Activated CD8-positive, alpha-beta T cell treated with anti-CD3 and anti-CD28 coated beads for 36 hours (primary cell): ENCODE measurements around the gene ATOH8. TPM values are rescaled to one million over a fixed set of nuclear protein-coding genes. Genes with fewer than 3 reads are reported as not detected.

Experiments used
- ATAC-seq: fragments of 200-7000 bp; cut with Tn5 transposase; one replicate; pipeline ENCODE4 v1.10.0; 2021; ENCODE audit warnings: mild to moderate bottlenecking, moderate library complexity
- CTCF ChIA-PET: fragments of 350-600 bp; sonication (Branson Sonifier 250); formaldehyde crosslinking; loops from one replicate; lab custom pipeline; 2021; ENCODE audit warnings: antibody characterized with exemption; lab: Charles Lee
- POLR2A ChIA-PET: fragments of 350-600 bp; sonication (Branson Sonifier 250); formaldehyde crosslinking; loops from one replicate; lab custom pipeline; 2021; ENCODE audit warnings: antibody characterized with exemption; lab: Charles Lee
- DNase-seq: peaks from one replicate; pipeline ENCODE4 v3.0.0-alpha.2; 2020
- H3K27ac Mint-ChIP-seq: one replicate; pipeline ENCODE4 v1.8.0; 2021; ENCODE audit warnings: mild to moderate bottlenecking, mixed read lengths
- H3K27me3 Mint-ChIP-seq: one replicate; pipeline ENCODE4 v1.8.0; 2021; ENCODE audit warnings: mixed read lengths
- H3K36me3 Mint-ChIP-seq: one replicate; pipeline ENCODE4 v1.8.0; 2021; ENCODE audit warnings: low read depth, mixed read lengths
- H3K4me1 Mint-ChIP-seq: one replicate; pipeline ENCODE4 v1.8.0; 2021; ENCODE audit warnings: low read depth, mixed read lengths
- H3K4me3 Mint-ChIP-seq: one replicate; pipeline ENCODE4 v1.8.0; 2021; ENCODE audit warnings: mild to moderate bottlenecking, moderate library complexity, mixed read lengths
- H3K9me3 Mint-ChIP-seq: one replicate; pipeline ENCODE4 v1.8.0; 2021; ENCODE audit warnings: mixed read lengths
- intact Hi-C: fragments of 100-400 bp; cut with micrococcal nuclease; formaldehyde crosslinking; loops from one replicate; pipeline ENCODE4 v1.10.0; 2022
- total RNA-seq, 2 experiments: library from RNA; stranded (reverse); gene quantifications; one replicate each; pipeline ENCODE4 v1.2.3, GENCODE V29; 2021
- TF ChIP-seq, protein P1 (sequence below): fragments of 200-600 bp; IDR thresholded peaks from one replicate; pipeline ENCODE4 v1.8.0; 2022; ENCODE audit warnings: antibody characterized with exemption, mild to moderate bottlenecking

Gene ATOH8
- total RNA-seq, 2 experiments from 2014 or later, result not detected

DNA sequence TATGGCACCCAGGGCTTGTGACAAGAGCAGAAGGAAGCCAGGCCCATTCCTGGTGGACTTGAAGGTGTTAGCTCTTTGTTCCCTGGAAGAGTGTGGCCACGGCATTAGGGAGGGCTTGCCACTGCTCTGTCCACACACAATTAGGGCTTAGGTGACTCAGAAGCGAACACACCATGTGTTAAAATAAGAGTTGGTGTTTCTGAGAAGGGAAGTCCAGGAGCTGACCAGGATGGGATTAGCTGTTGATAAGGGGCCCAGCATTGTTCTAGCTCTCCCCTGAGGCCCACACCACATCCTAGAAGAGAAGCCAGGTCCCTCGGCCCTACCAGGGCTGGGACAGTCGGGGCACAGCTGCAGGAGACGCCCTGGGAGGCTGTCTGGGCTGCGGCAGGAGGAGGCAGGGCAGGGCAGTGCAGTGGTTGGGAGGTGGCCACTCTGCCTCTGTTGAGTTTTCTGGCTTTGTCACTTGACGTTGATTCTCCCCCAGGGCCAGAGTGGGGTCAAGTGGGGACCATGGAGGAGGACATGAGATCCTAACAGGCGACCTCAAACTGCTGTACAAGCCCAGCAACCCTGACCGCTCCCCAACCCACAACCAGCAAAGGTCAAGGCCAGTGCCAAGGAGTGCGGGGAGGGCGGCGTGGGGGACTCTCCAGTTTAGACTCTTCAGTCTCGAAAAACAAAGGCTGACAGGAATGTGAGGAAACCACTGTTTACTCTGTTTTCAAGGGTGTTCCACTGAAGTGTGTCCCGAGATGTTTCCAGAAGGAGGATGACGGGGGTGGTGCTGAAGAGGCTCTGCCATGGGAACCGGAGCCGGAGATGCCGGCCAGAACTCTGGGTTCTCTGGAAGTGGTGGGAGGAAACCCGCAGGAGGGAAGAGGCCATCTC is 42.9 kb upstream of the ATOH8 start:
- Mint-ChIP-seq H3K27me3 (peaks cover 3% of the 10 kb centered on the region), H3K4me3 (no peak overlapping the region), H3K36me3 (no peaks in the 10 kb centered on the region), H3K27ac (no peak overlapping the region), H3K9me3 (no peaks in the 10 kb centered on the region), H3K4me1 (peaks cover 5% of the 10 kb centered on the region)
- POLR2A ChIA-PET, result interaction anchor here (1.7 to 1.8 kb wide), 2 partner anchors 10 to 49 kb away, joined by 3 to 4 read pairs; no protein-coding TSS in a partner anchor
- ATAC-seq (no peak), DNase-seq (no peak)
- CTCF ChIA-PET, result interaction anchor here (1.5 to 9.4 kb wide), 4 partner anchors 18 to 104 kb away, joined by 7 to 134 read pairs (median 52); no protein-coding TSS in a partner anchor
- TF ChIP-seq, protein P1, sequence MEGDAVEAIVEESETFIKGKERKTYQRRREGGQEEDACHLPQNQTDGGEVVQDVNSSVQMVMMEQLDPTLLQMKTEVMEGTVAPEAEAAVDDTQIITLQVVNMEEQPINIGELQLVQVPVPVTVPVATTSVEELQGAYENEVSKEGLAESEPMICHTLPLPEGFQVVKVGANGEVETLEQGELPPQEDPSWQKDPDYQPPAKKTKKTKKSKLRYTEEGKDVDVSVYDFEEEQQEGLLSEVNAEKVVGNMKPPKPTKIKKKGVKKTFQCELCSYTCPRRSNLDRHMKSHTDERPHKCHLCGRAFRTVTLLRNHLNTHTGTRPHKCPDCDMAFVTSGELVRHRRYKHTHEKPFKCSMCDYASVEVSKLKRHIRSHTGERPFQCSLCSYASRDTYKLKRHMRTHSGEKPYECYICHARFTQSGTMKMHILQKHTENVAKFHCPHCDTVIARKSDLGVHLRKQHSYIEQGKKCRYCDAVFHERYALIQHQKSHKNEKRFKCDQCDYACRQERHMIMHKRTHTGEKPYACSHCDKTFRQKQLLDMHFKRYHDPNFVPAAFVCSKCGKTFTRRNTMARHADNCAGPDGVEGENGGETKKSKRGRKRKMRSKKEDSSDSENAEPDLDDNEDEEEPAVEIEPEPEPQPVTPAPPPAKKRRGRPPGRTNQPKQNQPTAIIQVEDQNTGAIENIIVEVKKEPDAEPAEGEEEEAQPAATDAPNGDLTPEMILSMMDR, result no peak
- intact Hi-C loops, result no loop called here

DNA sequence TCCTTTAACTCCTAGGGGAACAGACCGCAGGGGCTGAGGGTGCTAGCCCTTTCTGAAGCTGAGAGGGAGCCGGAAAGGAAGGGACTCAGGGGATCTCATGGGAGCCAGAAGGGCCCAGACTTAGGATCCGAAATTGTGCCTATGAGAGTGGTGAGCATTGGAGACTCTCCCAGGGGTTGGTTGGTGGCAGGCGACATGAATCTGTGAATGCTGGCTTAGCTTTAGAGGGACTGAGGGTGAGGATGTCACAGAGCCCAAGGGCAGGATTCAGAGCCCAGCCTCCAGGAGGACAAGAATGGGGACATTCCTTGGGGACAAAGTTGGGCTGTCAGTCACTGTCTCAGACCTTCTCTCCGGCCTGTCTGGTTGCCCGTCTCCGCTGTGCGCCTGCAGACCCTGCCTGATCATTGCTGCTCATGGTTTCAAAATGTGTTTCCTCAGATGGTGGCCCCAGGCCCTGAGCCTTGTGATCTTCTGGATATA is 42.2 kb upstream of the ATOH8 start:
- H3K4me3 Mint-ChIP-seq, result no peak overlapping the region
- DNase-seq, result no peak
- ChIA-PET CTCF (interaction anchor here (1.6 to 9.4 kb wide), 4 partner anchors 12 to 75 kb away, joined by 4 to 134 read pairs (median 40); no protein-coding TSS in a partner anchor), POLR2A (interaction anchor here (1.7 to 1.8 kb wide), 2 partner anchors 9 to 48 kb away, joined by 3 to 4 read pairs; no protein-coding TSS in a partner anchor)
- no peaks in the 10 kb centered on the region for H3K36me3 Mint-ChIP-seq
- peaks cover 3% of the 10 kb centered on the region for H3K27me3 Mint-ChIP-seq
- TF ChIP-seq, protein P1, result no peak
- intact Hi-C loops, result no loop called here
- ATAC-seq, result no peak
- no peaks in the 10 kb centered on the region for H3K9me3 Mint-ChIP-seq
- no peak overlapping the region for H3K27ac Mint-ChIP-seq
- H3K4me1 Mint-ChIP-seq, result peaks cover 4% of the 10 kb centered on the region

DNA sequence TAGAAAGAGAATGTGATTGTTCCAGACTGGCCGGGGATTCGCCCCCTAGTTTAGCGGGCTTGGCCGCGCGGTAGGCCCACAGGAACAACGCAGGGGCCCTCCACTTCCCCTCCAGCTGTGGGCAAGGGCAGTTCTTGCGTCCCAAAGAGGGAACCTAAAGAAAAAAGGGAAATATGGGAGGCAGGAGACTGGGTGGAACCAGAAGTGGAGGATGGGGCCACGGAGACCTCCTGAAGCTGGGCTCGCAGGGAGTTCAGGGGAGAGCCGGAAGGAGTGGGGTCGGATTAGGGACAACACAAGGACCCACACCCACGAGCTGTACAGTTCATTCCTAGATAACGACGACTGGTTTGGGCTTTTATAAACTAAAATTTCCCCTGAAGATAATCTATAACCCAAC is 41.5 kb upstream of the ATOH8 start:
- H3K4me3 Mint-ChIP-seq, result no peak overlapping the region
- H3K27me3 Mint-ChIP-seq, result peaks cover 3% of the 10 kb centered on the region
- intact Hi-C loops, result no loop called here
- DNase-seq (no peak), ATAC-seq (no peak)
- ChIA-PET CTCF (interaction anchor here (1.3 to 8.8 kb wide), 5 partner anchors 11 to 102 kb away, joined by 4 to 74 read pairs (median 5); no protein-coding TSS in a partner anchor), POLR2A (interaction anchor here (0.9 to 1.8 kb wide), 3 partner anchors 9 to 47 kb away, joined by 3 to 4 read pairs (median 4); no protein-coding TSS in a partner anchor)
- no peaks in the 10 kb centered on the region for H3K9me3 Mint-ChIP-seq
- no peaks in the 10 kb centered on the region for H3K36me3 Mint-ChIP-seq
- H3K4me1 Mint-ChIP-seq, result peaks cover 4% of the 10 kb centered on the region
- H3K27ac Mint-ChIP-seq, result no peak overlapping the region
- TF ChIP-seq, protein P1, result no peak

DNA sequence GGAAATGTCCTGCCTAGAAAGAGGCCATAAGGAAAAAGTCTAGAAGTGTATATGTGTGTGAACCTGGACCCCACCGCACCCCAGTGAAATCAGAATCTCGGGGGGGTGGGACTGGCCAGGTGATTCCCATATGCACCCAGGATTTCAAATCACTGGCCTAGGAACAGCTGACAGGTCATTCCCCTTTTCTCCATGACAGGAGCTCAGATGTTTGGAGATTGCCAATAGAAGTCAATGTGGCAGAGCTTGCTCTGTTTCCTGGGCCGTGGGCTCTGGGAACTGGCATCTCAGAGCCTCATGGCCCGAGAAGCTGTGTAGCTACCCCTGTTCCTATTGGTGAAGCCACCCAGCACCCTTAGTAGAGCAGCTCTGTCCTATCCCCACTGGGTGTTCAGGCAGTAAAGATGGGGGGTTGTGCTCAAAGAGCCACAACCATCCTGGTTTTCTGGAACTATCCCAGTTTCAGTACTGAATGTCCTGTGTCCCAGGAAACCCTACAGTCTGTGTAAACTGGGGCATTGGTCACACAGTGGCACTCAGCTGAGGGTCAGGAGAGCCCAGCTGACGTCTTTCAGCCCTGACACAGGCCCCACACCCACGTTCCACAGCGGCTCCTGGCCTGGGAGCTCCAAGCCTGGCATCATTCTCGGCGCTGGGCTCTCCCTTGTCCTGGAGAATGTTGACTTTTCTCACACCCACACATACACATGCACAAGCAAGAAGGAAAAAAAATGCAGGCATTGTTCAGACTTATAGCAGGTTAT is 40.8 kb upstream of the ATOH8 start:
- no peak for ATAC-seq
- no peak for DNase-seq
- CTCF ChIA-PET, result interaction anchor here (1.3 to 8.8 kb wide), 5 partner anchors 10 to 101 kb away, joined by 4 to 74 read pairs (median 5); no protein-coding TSS in a partner anchor
- Mint-ChIP-seq H3K4me1 (peaks cover 4% of the 10 kb centered on the region), H3K27me3 (peaks cover 1% of the 10 kb centered on the region), H3K36me3 (no peaks in the 10 kb centered on the region), H3K4me3 (no peak overlapping the region), H3K27ac (no peak overlapping the region), H3K9me3 (no peaks in the 10 kb centered on the region)
- TF ChIP-seq, protein P1, result no peak
- intact Hi-C loops, result loop anchor here (1.0 kb wide), 1 partner anchor 22 kb away; no protein-coding TSS in a partner anchor
- POLR2A ChIA-PET, result interaction anchor here (0.9 to 1.8 kb wide), 3 partner anchors 8 to 46 kb away, joined by 3 to 4 read pairs (median 4); no protein-coding TSS in a partner anchor
